PFSK-1 (cell line): ENCODE results near the gene KCNMA1.

Source experiments
- SIN3A ChIP-seq: IDR thresholded peaks from 2 replicates; pipeline ENCODE4 v1.6.1; 2012; ENCODE audit warnings: mild to moderate bottlenecking, low read length, moderate library complexity, borderline replicate concordance; ENCODE audit not compliant: insufficient read depth
- TAF1 ChIP-seq: IDR thresholded peaks from 2 replicates; pipeline ENCODE4 v1.6.1; 2012; ENCODE audit warnings: low read length, control low read depth, borderline replicate concordance; ENCODE audit not compliant: insufficient read depth
- TF ChIP-seq, protein P1 (sequence below), 2 experiments: IDR thresholded peaks; 2 replicates each; pipeline versions ENCODE4 v1.6.1 to v1.8.0; 2011 to 2012; ENCODE audit warnings: low read depth in 2 of 2, low read length in 2 of 2, control low read depth in 1 of 2, inconsistent platforms in 1 of 2, mild to moderate bottlenecking in 1 of 2, moderate library complexity in 1 of 2; ENCODE audit not compliant: insufficient read depth in 1 of 2

DNA sequence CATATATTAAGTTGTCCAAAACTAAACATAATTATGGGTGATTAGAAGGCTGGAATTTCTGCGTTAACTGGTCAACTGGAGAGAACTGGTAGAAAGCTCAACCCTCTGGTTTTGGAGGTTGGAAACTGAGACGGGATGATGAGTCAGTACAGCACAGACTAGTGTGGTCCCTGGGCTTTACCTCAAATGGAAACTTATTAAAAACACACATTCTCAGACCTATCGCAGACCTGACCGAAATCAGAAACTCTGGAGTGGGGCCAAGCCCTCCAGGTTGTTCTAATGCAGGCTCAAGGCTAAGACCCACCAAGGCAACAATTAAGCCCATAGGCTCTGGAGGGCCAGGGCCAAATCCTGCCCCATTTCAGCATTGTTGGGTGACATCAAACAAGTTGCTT lies 136.9 kb downstream of the KCNMA1 start:
- no peak for TF ChIP-seq SIN3A
- TF ChIP-seq, protein P1, sequence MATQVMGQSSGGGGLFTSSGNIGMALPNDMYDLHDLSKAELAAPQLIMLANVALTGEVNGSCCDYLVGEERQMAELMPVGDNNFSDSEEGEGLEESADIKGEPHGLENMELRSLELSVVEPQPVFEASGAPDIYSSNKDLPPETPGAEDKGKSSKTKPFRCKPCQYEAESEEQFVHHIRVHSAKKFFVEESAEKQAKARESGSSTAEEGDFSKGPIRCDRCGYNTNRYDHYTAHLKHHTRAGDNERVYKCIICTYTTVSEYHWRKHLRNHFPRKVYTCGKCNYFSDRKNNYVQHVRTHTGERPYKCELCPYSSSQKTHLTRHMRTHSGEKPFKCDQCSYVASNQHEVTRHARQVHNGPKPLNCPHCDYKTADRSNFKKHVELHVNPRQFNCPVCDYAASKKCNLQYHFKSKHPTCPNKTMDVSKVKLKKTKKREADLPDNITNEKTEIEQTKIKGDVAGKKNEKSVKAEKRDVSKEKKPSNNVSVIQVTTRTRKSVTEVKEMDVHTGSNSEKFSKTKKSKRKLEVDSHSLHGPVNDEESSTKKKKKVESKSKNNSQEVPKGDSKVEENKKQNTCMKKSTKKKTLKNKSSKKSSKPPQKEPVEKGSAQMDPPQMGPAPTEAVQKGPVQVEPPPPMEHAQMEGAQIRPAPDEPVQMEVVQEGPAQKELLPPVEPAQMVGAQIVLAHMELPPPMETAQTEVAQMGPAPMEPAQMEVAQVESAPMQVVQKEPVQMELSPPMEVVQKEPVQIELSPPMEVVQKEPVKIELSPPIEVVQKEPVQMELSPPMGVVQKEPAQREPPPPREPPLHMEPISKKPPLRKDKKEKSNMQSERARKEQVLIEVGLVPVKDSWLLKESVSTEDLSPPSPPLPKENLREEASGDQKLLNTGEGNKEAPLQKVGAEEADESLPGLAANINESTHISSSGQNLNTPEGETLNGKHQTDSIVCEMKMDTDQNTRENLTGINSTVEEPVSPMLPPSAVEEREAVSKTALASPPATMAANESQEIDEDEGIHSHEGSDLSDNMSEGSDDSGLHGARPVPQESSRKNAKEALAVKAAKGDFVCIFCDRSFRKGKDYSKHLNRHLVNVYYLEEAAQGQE (IDR thresholded peaks at IDR 0.05; ENCODE audit: insufficient read depth in 1 of 2, low read depth in 2 of 2, low read length in 2 of 2) = no peak
- no peak for TF ChIP-seq TAF1
